ENCODE results near the gene R3HDM4. TPM values are rescaled to one million over a fixed set of nuclear protein-coding genes. Genes with fewer than 3 reads are reported as not detected.

The R3HDM4 gene
- total and polyA plus RNA-seq, 2 donors from 2014 or later: 47.4 to 71.4 TPM

- TF ChIP-seq CTCF (IDR thresholded peaks at IDR 0.05; ENCODE audit: borderline replicate concordance, extremely low read depth, insufficient read depth): no peak
- peaks cover 0 to 18% (median 0%) of the 10 kb centered on the region in 3 donors for H3K4me1 ChIP-seq (ENCODE audit: control insufficient read depth in 2 of 3, insufficient read depth in 2 of 3, low read depth in 1 of 3, low read length in 3 of 3)
- no peak overlapping the region for H3K9ac ChIP-seq (ENCODE audit: low read length in 3 of 3)
- no peak overlapping the region for H3K4me3 ChIP-seq (ENCODE audit: low read length in 3 of 3)
- no peaks in the 10 kb centered on the region for H3K27me3 ChIP-seq (ENCODE audit: control insufficient read depth, insufficient read depth, low read length)
- intact Hi-C loops (cut with DNase I): no loop called here
- FAIRE-seq (no peak), DNase-seq (no peak)
- no peaks in the 10 kb centered on the region for H3K9me3 ChIP-seq (ENCODE audit: control insufficient read depth in 2 of 3, insufficient read depth in 1 of 3, low read length in 3 of 3)
- H3K27ac ChIP-seq (ENCODE audit: low read depth in 2 of 2, low read length in 2 of 2): no peak overlapping the region
- peaks cover 0 to 2% (median 0%) of the 10 kb centered on the region in 3 donors for H3K36me3 ChIP-seq (ENCODE audit: control insufficient read depth in 2 of 3, insufficient read depth in 3 of 3, low read length in 3 of 3)
Measured at GRCh38 chr19:933553-933882, 20.5 kb upstream of the R3HDM4 start.

GRCh38 chr19:932648-933552, 19.9 kb upstream of the R3HDM4 start:
- Histone ChIP-seq H3K27ac (ENCODE audit: low read depth in 2 of 2, low read length in 2 of 2) (peak overlapping the region in 1 of 2 donors; percentile 28), H3K27me3 (ENCODE audit: control insufficient read depth, insufficient read depth, low read length) (no peaks in the 10 kb centered on the region), H3K4me1 (ENCODE audit: control insufficient read depth in 2 of 3, insufficient read depth in 2 of 3, low read depth in 1 of 3, low read length in 3 of 3) (peaks cover 0 to 14% (median 0%) of the 10 kb centered on the region in 3 donors), H3K9ac (ENCODE audit: low read length in 3 of 3) (no peak overlapping the region), H3K4me3 (ENCODE audit: low read length in 3 of 3) (no peak overlapping the region), H3K36me3 (ENCODE audit: control insufficient read depth in 2 of 3, insufficient read depth in 3 of 3, low read length in 3 of 3) (peaks cover 0 to 2% (median 0%) of the 10 kb centered on the region in 3 donors), H3K9me3 (ENCODE audit: control insufficient read depth in 2 of 3, insufficient read depth in 1 of 3, low read length in 3 of 3) (no peaks in the 10 kb centered on the region)
- TF ChIP-seq CTCF (IDR thresholded peaks at IDR 0.05; ENCODE audit: borderline replicate concordance, extremely low read depth, insufficient read depth): no peak
- FAIRE-seq (no peak), DNase-seq (peak; percentile 88 to 96 (median 89))
- intact Hi-C loops (cut with DNase I): no loop called here

GRCh38 chr19:931860-932647, 19.0 kb upstream of the R3HDM4 start:
- no peaks in the 10 kb centered on the region for H3K27me3 ChIP-seq (ENCODE audit: control insufficient read depth, insufficient read depth, low read length)
- H3K9ac ChIP-seq (ENCODE audit: low read length in 3 of 3): no peak overlapping the region
- no peaks in the 10 kb centered on the region for H3K9me3 ChIP-seq (ENCODE audit: control insufficient read depth in 2 of 3, insufficient read depth in 1 of 3, low read length in 3 of 3)
- FAIRE-seq (no peak), DNase-seq (no peak)
- H3K27ac ChIP-seq (ENCODE audit: low read depth in 2 of 2, low read length in 2 of 2): no peak overlapping the region
- no peak for TF ChIP-seq CTCF (IDR thresholded peaks at IDR 0.05; ENCODE audit: borderline replicate concordance, extremely low read depth, insufficient read depth)
- peaks cover 0 to 16% (median 0%) of the 10 kb centered on the region in 3 donors for H3K4me1 ChIP-seq (ENCODE audit: control insufficient read depth in 2 of 3, insufficient read depth in 2 of 3, low read depth in 1 of 3, low read length in 3 of 3)
- intact Hi-C loops (cut with DNase I): no loop called here
- no peaks in the 10 kb centered on the region for H3K36me3 ChIP-seq (ENCODE audit: control insufficient read depth in 2 of 3, insufficient read depth in 3 of 3, low read length in 3 of 3)
- H3K4me3 ChIP-seq (ENCODE audit: low read length in 3 of 3): no peak overlapping the region
